WTC11 (cell line): ENCODE measurements around the gene TEN1. TPM values are rescaled to one million over a fixed set of nuclear protein-coding genes. Genes with fewer than 3 reads are reported as not detected.

Experiments used
- ATAC-seq: fragments of 200-7000 bp; cut with Tn5 transposase; 2 replicates; pipeline ENCODE4 v1.10.0; 2021; ENCODE audit warnings: mild to moderate bottlenecking, moderate library complexity
- CTCF ChIA-PET: fragments of 300-600 bp; sonication (Branson Sonifier 250); formaldehyde crosslinking; loops from one replicate; lab custom pipeline; 2021; ENCODE audit warnings: antibody characterized with exemption; lab: Charles Lee
- POLR2A ChIA-PET: fragments of 350-600 bp; sonication (Branson Sonifier 250); formaldehyde crosslinking; loops from one replicate; lab custom pipeline; 2021; ENCODE audit warnings: antibody characterized with exemption; lab: Charles Lee
- DNase-seq: peaks from one replicate; pipeline ENCODE4 v3.0.0; 2021; ENCODE audit warnings: low spot score
- H3K27ac Mint-ChIP-seq: 2 replicates; pipeline ENCODE4 v1.8.0; 2021; ENCODE audit warnings: mixed read lengths
- H3K27me3 Mint-ChIP-seq: 2 replicates; pipeline ENCODE4 v1.8.0; 2021; ENCODE audit warnings: low read depth, mild to moderate bottlenecking, moderate library complexity, mixed read lengths
- H3K36me3 Mint-ChIP-seq: 2 replicates; pipeline ENCODE4 v1.8.0; 2021; ENCODE audit warnings: mixed read lengths
- H3K4me1 Mint-ChIP-seq: 2 replicates; pipeline ENCODE4 v1.8.0; 2022; ENCODE audit warnings: mixed read lengths
- H3K4me3 Mint-ChIP-seq: 2 replicates; pipeline ENCODE4 v1.8.0; 2021; ENCODE audit warnings: mild to moderate bottlenecking, moderate library complexity, mixed read lengths
- H3K9me3 Mint-ChIP-seq: 2 replicates; pipeline ENCODE4 v1.8.0; 2021; ENCODE audit warnings: mixed read lengths
- CBFB ChIP-seq: sonication (generic); formaldehyde crosslinking; IDR thresholded peaks from 2 replicates; pipeline ENCODE4 v1.8.1; 2022; ENCODE audit warnings: mild to moderate bottlenecking, low read depth, missing genetic modification reagents
- CREB1 ChIP-seq: sonication (generic); formaldehyde crosslinking; IDR thresholded peaks from 2 replicates; pipeline ENCODE4 v1.8.0; 2023; ENCODE audit warnings: mild to moderate bottlenecking, missing genetic modification reagents
- EMX1 ChIP-seq: fragments of 250-450 bp; sonication (Bioruptor Pico); IDR thresholded peaks from 2 replicates; pipeline ENCODE4 v1.8.0; 2021; ENCODE audit warnings: mild to moderate bottlenecking
- ETV6 ChIP-seq: sonication (generic); formaldehyde crosslinking; IDR thresholded peaks from 2 replicates; pipeline ENCODE4 v1.8.1; 2022; ENCODE audit warnings: mild to moderate bottlenecking, missing genetic modification reagents
- IRF2 ChIP-seq: sonication (generic); formaldehyde crosslinking; IDR thresholded peaks from 2 replicates; pipeline ENCODE4 v1.8.0; 2022; ENCODE audit warnings: low read depth, missing genetic modification reagents, borderline replicate concordance
- NR1H2 ChIP-seq: sonication (generic); formaldehyde crosslinking; IDR thresholded peaks from 2 replicates; pipeline ENCODE4 v1.9.0; 2021; ENCODE audit warnings: mild to moderate bottlenecking, moderate library complexity, missing genetic modification reagents
- OVOL2 ChIP-seq: fragments of 250-450 bp; sonication (Bioruptor Pico); IDR thresholded peaks from 2 replicates; pipeline ENCODE4 v1.9.0; 2021; ENCODE audit warnings: mild to moderate bottlenecking, borderline replicate concordance
- PRRX2 ChIP-seq: fragments of 250-450 bp; sonication (Bioruptor Pico); IDR thresholded peaks from 2 replicates; pipeline ENCODE4 v1.8.0; 2021; ENCODE audit warnings: mild to moderate bottlenecking
- RELA ChIP-seq: sonication (generic); formaldehyde crosslinking; IDR thresholded peaks from 2 replicates; pipeline ENCODE4 v1.8.1; 2022; ENCODE audit warnings: missing genetic modification reagents, mild to moderate bottlenecking, borderline replicate concordance
- ZNF219 ChIP-seq: sonication (generic); formaldehyde crosslinking; IDR thresholded peaks from 2 replicates; pipeline ENCODE4 v1.8.0; 2023; ENCODE audit warnings: missing genetic modification reagents, mild to moderate bottlenecking, borderline replicate concordance
- total RNA-seq: library from RNA; stranded (reverse); gene quantifications from 3 replicates; pipeline ENCODE4 v1.2.3, GENCODE V29; 2021
- TF ChIP-seq, protein P1 (sequence below): fragments of 250-450 bp; sonication (Bioruptor Pico); IDR thresholded peaks from 2 replicates; pipeline ENCODE4 v1.9.0; 2021; ENCODE audit warnings: mild to moderate bottlenecking
- TF ChIP-seq, protein P2 (sequence below): fragments of 250-450 bp; sonication (Bioruptor Pico); IDR thresholded peaks from 2 replicates; pipeline ENCODE4 v1.8.0; 2021; ENCODE audit warnings: mild to moderate bottlenecking
- TF ChIP-seq, protein P3 (sequence below): sonication (generic); formaldehyde crosslinking; conservative IDR thresholded peaks from 2 replicates; pipeline ENCODE4 v1.8.1; 2022; ENCODE audit warnings: mild to moderate bottlenecking, missing genetic modification reagents
- TF ChIP-seq, protein P4 (sequence below): sonication (generic); formaldehyde crosslinking; IDR thresholded peaks from 2 replicates; pipeline ENCODE4 v1.8.0; 2022; ENCODE audit warnings: mild to moderate bottlenecking, missing genetic modification reagents
- TF ChIP-seq, protein P5 (sequence below): sonication (generic); formaldehyde crosslinking; IDR thresholded peaks from 2 replicates; pipeline ENCODE4 v1.8.1; 2023; ENCODE audit warnings: mild to moderate bottlenecking, missing genetic modification reagents
- TF ChIP-seq, protein P6 (sequence below): sonication (generic); formaldehyde crosslinking; IDR thresholded peaks from 2 replicates; pipeline ENCODE4 v1.8.0; 2022; ENCODE audit warnings: mild to moderate bottlenecking, missing genetic modification reagents
- TF ChIP-seq, protein P7 (sequence below): sonication (generic); formaldehyde crosslinking; IDR thresholded peaks from 2 replicates; pipeline ENCODE4 v1.8.0; 2022; ENCODE audit warnings: missing genetic modification reagents

Gene TEN1
- total RNA-seq, 1 experiment from 2014 or later, result 15.6 TPM

DNA sequence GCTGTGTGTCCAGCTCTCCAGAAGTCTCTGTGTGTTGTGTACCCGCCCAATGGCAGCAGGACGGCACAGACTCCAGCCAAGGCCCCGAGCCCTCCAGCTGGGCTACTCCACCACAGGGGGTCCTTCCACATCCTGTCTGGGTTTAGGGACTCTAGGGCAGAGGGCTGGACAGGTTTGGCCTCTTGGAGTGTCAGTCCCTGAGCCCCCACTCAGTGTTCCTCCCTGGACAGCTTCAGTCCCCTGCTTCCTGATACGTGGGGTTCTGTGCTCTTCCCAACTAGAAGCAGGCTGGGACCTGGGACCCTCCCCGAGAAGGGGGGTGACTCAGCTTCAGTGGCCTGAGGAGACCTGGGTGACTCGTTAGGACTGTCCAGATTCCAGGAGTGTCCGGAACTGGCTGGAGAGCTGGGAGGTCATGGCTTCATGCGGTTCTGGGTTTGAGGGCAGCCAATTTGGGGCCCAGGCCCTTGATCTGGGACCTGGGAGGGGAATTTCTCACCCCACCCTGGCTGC lies 25.8 kb downstream of the TEN1 start:
- TF ChIP-seq ETV6 (CRISPR knock-in tag) (no peak), PRRX2 (CRISPR knock-in tag) (no peak), NR1H2 (no peak), OVOL2 (no peak), CREB1 (CRISPR knock-in tag) (no peak), RELA (no peak), EMX1 (CRISPR knock-in tag) (no peak), IRF2 (CRISPR knock-in tag) (no peak), ZNF219 (CRISPR knock-in tag) (no peak), CBFB (CRISPR knock-in tag) (no peak)
- TF ChIP-seq, protein P1, sequence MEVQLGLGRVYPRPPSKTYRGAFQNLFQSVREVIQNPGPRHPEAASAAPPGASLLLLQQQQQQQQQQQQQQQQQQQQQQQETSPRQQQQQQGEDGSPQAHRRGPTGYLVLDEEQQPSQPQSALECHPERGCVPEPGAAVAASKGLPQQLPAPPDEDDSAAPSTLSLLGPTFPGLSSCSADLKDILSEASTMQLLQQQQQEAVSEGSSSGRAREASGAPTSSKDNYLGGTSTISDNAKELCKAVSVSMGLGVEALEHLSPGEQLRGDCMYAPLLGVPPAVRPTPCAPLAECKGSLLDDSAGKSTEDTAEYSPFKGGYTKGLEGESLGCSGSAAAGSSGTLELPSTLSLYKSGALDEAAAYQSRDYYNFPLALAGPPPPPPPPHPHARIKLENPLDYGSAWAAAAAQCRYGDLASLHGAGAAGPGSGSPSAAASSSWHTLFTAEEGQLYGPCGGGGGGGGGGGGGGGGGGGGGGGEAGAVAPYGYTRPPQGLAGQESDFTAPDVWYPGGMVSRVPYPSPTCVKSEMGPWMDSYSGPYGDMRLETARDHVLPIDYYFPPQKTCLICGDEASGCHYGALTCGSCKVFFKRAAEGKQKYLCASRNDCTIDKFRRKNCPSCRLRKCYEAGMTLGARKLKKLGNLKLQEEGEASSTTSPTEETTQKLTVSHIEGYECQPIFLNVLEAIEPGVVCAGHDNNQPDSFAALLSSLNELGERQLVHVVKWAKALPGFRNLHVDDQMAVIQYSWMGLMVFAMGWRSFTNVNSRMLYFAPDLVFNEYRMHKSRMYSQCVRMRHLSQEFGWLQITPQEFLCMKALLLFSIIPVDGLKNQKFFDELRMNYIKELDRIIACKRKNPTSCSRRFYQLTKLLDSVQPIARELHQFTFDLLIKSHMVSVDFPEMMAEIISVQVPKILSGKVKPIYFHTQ (CRISPR knock-in tag), result no peak
- TF ChIP-seq, protein P2, sequence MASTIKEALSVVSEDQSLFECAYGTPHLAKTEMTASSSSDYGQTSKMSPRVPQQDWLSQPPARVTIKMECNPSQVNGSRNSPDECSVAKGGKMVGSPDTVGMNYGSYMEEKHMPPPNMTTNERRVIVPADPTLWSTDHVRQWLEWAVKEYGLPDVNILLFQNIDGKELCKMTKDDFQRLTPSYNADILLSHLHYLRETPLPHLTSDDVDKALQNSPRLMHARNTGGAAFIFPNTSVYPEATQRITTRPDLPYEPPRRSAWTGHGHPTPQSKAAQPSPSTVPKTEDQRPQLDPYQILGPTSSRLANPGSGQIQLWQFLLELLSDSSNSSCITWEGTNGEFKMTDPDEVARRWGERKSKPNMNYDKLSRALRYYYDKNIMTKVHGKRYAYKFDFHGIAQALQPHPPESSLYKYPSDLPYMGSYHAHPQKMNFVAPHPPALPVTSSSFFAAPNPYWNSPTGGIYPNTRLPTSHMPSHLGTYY, result no peak
- TF ChIP-seq, protein P3, sequence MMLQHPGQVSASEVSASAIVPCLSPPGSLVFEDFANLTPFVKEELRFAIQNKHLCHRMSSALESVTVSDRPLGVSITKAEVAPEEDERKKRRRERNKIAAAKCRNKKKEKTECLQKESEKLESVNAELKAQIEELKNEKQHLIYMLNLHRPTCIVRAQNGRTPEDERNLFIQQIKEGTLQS (CRISPR knock-in tag), result no peak
- TF ChIP-seq, protein P4, sequence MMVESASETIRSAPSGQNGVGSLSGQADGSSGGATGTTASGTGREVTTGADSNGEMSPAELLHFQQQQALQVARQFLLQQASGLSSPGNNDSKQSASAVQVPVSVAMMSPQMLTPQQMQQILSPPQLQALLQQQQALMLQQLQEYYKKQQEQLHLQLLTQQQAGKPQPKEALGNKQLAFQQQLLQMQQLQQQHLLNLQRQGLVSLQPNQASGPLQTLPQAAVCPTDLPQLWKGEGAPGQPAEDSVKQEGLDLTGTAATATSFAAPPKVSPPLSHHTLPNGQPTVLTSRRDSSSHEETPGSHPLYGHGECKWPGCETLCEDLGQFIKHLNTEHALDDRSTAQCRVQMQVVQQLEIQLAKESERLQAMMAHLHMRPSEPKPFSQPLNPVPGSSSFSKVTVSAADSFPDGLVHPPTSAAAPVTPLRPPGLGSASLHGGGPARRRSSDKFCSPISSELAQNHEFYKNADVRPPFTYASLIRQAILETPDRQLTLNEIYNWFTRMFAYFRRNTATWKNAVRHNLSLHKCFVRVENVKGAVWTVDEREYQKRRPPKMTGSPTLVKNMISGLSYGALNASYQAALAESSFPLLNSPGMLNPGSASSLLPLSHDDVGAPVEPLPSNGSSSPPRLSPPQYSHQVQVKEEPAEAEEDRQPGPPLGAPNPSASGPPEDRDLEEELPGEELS (CRISPR knock-in tag), result no peak
- TF ChIP-seq, protein P5, sequence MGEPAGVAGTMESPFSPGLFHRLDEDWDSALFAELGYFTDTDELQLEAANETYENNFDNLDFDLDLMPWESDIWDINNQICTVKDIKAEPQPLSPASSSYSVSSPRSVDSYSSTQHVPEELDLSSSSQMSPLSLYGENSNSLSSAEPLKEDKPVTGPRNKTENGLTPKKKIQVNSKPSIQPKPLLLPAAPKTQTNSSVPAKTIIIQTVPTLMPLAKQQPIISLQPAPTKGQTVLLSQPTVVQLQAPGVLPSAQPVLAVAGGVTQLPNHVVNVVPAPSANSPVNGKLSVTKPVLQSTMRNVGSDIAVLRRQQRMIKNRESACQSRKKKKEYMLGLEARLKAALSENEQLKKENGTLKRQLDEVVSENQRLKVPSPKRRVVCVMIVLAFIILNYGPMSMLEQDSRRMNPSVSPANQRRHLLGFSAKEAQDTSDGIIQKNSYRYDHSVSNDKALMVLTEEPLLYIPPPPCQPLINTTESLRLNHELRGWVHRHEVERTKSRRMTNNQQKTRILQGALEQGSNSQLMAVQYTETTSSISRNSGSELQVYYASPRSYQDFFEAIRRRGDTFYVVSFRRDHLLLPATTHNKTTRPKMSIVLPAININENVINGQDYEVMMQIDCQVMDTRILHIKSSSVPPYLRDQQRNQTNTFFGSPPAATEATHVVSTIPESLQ (CRISPR knock-in tag), result no peak
- TF ChIP-seq, protein P6, sequence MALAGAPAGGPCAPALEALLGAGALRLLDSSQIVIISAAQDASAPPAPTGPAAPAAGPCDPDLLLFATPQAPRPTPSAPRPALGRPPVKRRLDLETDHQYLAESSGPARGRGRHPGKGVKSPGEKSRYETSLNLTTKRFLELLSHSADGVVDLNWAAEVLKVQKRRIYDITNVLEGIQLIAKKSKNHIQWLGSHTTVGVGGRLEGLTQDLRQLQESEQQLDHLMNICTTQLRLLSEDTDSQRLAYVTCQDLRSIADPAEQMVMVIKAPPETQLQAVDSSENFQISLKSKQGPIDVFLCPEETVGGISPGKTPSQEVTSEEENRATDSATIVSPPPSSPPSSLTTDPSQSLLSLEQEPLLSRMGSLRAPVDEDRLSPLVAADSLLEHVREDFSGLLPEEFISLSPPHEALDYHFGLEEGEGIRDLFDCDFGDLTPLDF, result no peak
- TF ChIP-seq, protein P7, sequence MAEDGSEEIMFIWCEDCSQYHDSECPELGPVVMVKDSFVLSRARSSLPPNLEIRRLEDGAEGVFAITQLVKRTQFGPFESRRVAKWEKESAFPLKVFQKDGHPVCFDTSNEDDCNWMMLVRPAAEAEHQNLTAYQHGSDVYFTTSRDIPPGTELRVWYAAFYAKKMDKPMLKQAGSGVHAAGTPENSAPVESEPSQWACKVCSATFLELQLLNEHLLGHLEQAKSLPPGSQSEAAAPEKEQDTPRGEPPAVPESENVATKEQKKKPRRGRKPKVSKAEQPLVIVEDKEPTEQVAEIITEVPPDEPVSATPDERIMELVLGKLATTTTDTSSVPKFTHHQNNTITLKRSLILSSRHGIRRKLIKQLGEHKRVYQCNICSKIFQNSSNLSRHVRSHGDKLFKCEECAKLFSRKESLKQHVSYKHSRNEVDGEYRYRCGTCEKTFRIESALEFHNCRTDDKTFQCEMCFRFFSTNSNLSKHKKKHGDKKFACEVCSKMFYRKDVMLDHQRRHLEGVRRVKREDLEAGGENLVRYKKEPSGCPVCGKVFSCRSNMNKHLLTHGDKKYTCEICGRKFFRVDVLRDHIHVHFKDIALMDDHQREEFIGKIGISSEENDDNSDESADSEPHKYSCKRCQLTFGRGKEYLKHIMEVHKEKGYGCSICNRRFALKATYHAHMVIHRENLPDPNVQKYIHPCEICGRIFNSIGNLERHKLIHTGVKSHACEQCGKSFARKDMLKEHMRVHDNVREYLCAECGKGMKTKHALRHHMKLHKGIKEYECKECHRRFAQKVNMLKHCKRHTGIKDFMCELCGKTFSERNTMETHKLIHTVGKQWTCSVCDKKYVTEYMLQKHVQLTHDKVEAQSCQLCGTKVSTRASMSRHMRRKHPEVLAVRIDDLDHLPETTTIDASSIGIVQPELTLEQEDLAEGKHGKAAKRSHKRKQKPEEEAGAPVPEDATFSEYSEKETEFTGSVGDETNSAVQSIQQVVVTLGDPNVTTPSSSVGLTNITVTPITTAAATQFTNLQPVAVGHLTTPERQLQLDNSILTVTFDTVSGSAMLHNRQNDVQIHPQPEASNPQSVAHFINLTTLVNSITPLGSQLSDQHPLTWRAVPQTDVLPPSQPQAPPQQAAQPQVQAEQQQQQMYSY (CRISPR knock-in tag), result no peak
- DNase-seq, result no peak
- CTCF ChIA-PET, result interaction anchor here (0.6 to 4.8 kb wide), 40 partner anchors 8 to 321 kb away, joined by 3 to 72 read pairs (median 5); partner anchors contain the start of genes ACOX1, FBF1, MRPL38 and TEN1
- Mint-ChIP-seq H3K36me3 (no peaks in the 10 kb centered on the region), H3K4me3 (no peak overlapping the region), H3K27ac (no peak overlapping the region), H3K27me3 (no peaks in the 10 kb centered on the region), H3K9me3 (peaks cover 5% of the 10 kb centered on the region; the same call in 1 of the 2 replicates), H3K4me1 (0 out of 2 replicates have a peak, but pooled peaks cover 5% of the 10 kb centered on the region)
- ATAC-seq, result no peak
- POLR2A ChIA-PET, result interaction anchor here (0.5 to 0.6 kb wide), 2 partner anchors 53 to 426 kb away, joined by 3 to 5 read pairs; no protein-coding TSS in a partner anchor
